ENCODE results near the gene EFHB.

The EFHB gene

GRCh38 chr3:19920401-19921080 lies 13.5 kb downstream of the EFHB start:
- TF ChIP-seq POLR2AphosphoS5 (IDR thresholded peaks at IDR 0.05; ENCODE audit: low read depth, low read length), result no peak
- no peak for TF ChIP-seq REST (IDR thresholded peaks at IDR 0.05; ENCODE audit: insufficient read depth in 1 of 2, low read depth in 2 of 2, low read length in 2 of 2)
- TF ChIP-seq FOXP2 (optimal IDR thresholded peaks at IDR 0.05; ENCODE audit: borderline replicate concordance, extremely low read depth, extremely low read length, insufficient read depth), result no peak
- TF ChIP-seq TAF1 (IDR thresholded peaks at IDR 0.05; ENCODE audit: borderline replicate concordance, insufficient read depth, low read length), result no peak
- TF ChIP-seq SIN3A (IDR thresholded peaks at IDR 0.05; ENCODE audit: borderline replicate concordance, insufficient read depth, low read length), result no peak

GRCh38 chr3:19917167-19917566 lies 16.9 kb downstream of the EFHB start:
- TF ChIP-seq POLR2AphosphoS5 (IDR thresholded peaks at IDR 0.05; ENCODE audit: low read depth, low read length) (no peak), FOXP2 (optimal IDR thresholded peaks at IDR 0.05; ENCODE audit: borderline replicate concordance, extremely low read depth, extremely low read length, insufficient read depth) (no peak), REST (IDR thresholded peaks at IDR 0.05; ENCODE audit: insufficient read depth in 1 of 2, low read depth in 2 of 2, low read length in 2 of 2) (no peak), SIN3A (IDR thresholded peaks at IDR 0.05; ENCODE audit: borderline replicate concordance, insufficient read depth, low read length) (no peak), TAF1 (IDR thresholded peaks at IDR 0.05; ENCODE audit: borderline replicate concordance, insufficient read depth, low read length) (no peak)

- TF ChIP-seq SIN3A (IDR thresholded peaks at IDR 0.05; ENCODE audit: borderline replicate concordance, insufficient read depth, low read length) (no peak), TAF1 (IDR thresholded peaks at IDR 0.05; ENCODE audit: borderline replicate concordance, insufficient read depth, low read length) (no peak), REST (IDR thresholded peaks at IDR 0.05; ENCODE audit: insufficient read depth in 1 of 2, low read depth in 2 of 2, low read length in 2 of 2) (no peak), FOXP2 (optimal IDR thresholded peaks at IDR 0.05; ENCODE audit: borderline replicate concordance, extremely low read depth, extremely low read length, insufficient read depth) (no peak), POLR2AphosphoS5 (IDR thresholded peaks at IDR 0.05; ENCODE audit: low read depth, low read length) (no peak)
These were observed 22.6 kb downstream of the EFHB start for GRCh38 chr3:19911452-19911851.

GRCh38 chr3:19907523-19907922 lies 26.5 kb downstream of the EFHB start:
- TF ChIP-seq REST (IDR thresholded peaks at IDR 0.05; ENCODE audit: insufficient read depth in 1 of 2, low read depth in 2 of 2, low read length in 2 of 2) (no peak), POLR2AphosphoS5 (IDR thresholded peaks at IDR 0.05; ENCODE audit: low read depth, low read length) (no peak), TAF1 (IDR thresholded peaks at IDR 0.05; ENCODE audit: borderline replicate concordance, insufficient read depth, low read length) (no peak), FOXP2 (optimal IDR thresholded peaks at IDR 0.05; ENCODE audit: borderline replicate concordance, extremely low read depth, extremely low read length, insufficient read depth) (no peak), SIN3A (IDR thresholded peaks at IDR 0.05; ENCODE audit: borderline replicate concordance, insufficient read depth, low read length) (no peak)

Data from PFSK-1 (cell line).